Activated CD8-positive, alpha-beta T cell treated with anti-CD3 and anti-CD28 coated beads for 36 hours (primary cell): ENCODE measurements around the gene DGAT2. TPM values are rescaled to one million over a fixed set of nuclear protein-coding genes. Genes with fewer than 3 reads are reported as not detected.

Source experiments
- ATAC-seq: fragments of 200-7000 bp; cut with Tn5 transposase; one replicate; pipeline ENCODE4 v1.10.0; 2021; ENCODE audit warnings: mild to moderate bottlenecking, moderate library complexity
- CTCF ChIA-PET: fragments of 350-600 bp; sonication (Branson Sonifier 250); formaldehyde crosslinking; loops from one replicate; lab custom pipeline; 2021; ENCODE audit warnings: antibody characterized with exemption; lab: Charles Lee
- POLR2A ChIA-PET: fragments of 350-600 bp; sonication (Branson Sonifier 250); formaldehyde crosslinking; loops from one replicate; lab custom pipeline; 2021; ENCODE audit warnings: antibody characterized with exemption; lab: Charles Lee
- DNase-seq: peaks from one replicate; pipeline ENCODE4 v3.0.0-alpha.2; 2020
- H3K27ac Mint-ChIP-seq: one replicate; pipeline ENCODE4 v1.8.0; 2021; ENCODE audit warnings: mild to moderate bottlenecking, mixed read lengths
- H3K27me3 Mint-ChIP-seq: one replicate; pipeline ENCODE4 v1.8.0; 2021; ENCODE audit warnings: mixed read lengths
- H3K36me3 Mint-ChIP-seq: one replicate; pipeline ENCODE4 v1.8.0; 2021; ENCODE audit warnings: low read depth, mixed read lengths
- H3K4me1 Mint-ChIP-seq: one replicate; pipeline ENCODE4 v1.8.0; 2021; ENCODE audit warnings: low read depth, mixed read lengths
- H3K4me3 Mint-ChIP-seq: one replicate; pipeline ENCODE4 v1.8.0; 2021; ENCODE audit warnings: mild to moderate bottlenecking, moderate library complexity, mixed read lengths
- H3K9me3 Mint-ChIP-seq: one replicate; pipeline ENCODE4 v1.8.0; 2021; ENCODE audit warnings: mixed read lengths
- intact Hi-C: fragments of 100-400 bp; cut with micrococcal nuclease; formaldehyde crosslinking; loops from one replicate; pipeline ENCODE4 v1.10.0; 2022
- total RNA-seq, 2 experiments: library from RNA; stranded (reverse); gene quantifications; one replicate each; pipeline ENCODE4 v1.2.3, GENCODE V29; 2021
- TF ChIP-seq, protein P1 (sequence below): fragments of 200-600 bp; IDR thresholded peaks from one replicate; pipeline ENCODE4 v1.8.0; 2022; ENCODE audit warnings: antibody characterized with exemption, mild to moderate bottlenecking

DGAT2 gene
- total RNA-seq, 2 experiments from 2014 or later = 1.7 to 1.8 TPM

DNA sequence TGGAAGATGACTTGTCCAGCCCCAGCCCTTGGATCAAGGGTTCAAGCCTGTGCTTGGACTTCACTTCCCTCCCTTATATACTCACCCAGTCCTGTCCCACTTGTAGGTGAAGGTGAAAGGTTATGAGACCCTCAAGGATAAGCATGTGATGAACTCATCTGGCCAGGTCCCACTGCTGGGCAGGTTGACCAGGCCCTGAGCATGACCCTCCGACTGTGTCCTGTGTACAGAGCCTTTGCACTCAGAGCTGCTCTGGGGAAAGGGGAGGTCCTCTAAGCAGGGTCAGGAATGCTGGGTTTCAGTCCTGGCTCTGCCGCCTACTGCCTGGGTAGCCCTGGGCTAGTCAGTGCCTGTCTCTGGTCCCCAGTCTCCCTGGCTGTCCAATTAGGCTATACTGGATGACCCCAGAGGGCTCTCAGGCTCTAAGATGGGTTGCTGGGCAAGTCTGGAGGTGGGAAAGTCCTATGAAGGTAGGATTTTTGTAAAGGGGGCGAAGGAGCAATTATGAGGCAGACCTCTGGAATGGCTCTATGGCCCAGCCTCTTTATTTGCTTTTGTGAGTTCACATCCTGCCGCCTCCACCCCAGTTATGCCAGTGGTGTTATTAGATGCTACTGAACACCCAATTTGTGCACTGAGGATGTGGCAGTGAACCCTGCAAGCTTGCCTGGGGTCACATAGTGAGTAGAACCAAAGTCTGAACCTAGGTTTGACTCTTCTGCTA lies 14.1 kb downstream of the DGAT2 start:
- H3K9me3 Mint-ChIP-seq = no peaks in the 10 kb centered on the region
- no peaks in the 10 kb centered on the region for H3K36me3 Mint-ChIP-seq
- intact Hi-C loops = no loop called here
- no peak for DNase-seq
- no peaks in the 10 kb centered on the region for H3K27me3 Mint-ChIP-seq
- TF ChIP-seq, protein P1, sequence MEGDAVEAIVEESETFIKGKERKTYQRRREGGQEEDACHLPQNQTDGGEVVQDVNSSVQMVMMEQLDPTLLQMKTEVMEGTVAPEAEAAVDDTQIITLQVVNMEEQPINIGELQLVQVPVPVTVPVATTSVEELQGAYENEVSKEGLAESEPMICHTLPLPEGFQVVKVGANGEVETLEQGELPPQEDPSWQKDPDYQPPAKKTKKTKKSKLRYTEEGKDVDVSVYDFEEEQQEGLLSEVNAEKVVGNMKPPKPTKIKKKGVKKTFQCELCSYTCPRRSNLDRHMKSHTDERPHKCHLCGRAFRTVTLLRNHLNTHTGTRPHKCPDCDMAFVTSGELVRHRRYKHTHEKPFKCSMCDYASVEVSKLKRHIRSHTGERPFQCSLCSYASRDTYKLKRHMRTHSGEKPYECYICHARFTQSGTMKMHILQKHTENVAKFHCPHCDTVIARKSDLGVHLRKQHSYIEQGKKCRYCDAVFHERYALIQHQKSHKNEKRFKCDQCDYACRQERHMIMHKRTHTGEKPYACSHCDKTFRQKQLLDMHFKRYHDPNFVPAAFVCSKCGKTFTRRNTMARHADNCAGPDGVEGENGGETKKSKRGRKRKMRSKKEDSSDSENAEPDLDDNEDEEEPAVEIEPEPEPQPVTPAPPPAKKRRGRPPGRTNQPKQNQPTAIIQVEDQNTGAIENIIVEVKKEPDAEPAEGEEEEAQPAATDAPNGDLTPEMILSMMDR = no peak
- peaks cover 4% of the 10 kb centered on the region for H3K4me1 Mint-ChIP-seq
- POLR2A ChIA-PET = no interaction called here
- ATAC-seq = no peak
- no peak overlapping the region for H3K27ac Mint-ChIP-seq
- H3K4me3 Mint-ChIP-seq = no peak overlapping the region
- CTCF ChIA-PET = interaction anchor here (1.7 kb wide), 1 partner anchor 370 kb away, joined by 3 read pairs; no protein-coding TSS in a partner anchor

DNA sequence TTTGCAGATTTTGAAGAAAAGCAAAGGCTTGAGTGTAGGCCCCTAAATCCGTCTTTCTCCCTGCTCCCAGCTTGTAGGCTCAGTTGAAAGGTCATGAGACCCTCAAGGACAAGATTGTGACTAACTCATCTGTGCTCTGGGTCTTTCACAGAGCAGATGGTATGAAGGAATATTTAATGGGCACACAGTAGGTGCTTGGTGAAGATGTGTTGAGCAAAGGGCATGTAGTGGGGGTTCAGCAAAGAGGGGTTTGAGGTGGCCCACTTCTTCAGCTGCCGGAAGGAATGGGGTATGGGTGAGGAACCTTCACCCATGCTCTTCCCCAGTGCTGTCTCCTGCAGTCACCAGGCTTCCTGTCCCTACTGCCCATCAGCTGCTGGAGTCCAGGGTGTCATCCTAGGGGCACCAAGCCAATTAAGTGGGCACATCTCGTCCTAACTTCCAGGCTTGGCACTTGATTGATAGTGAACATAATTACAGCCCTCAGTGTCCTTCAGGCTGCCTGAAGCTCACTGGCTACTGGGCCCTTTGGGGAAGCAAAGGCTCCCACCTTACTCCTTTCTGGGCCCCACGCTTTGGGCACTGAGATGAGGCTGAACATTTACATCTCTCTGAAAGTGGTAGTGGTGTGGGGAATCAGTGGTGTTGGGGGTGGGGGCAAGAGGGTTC lies 15.0 kb downstream of the DGAT2 start:
- H3K36me3 Mint-ChIP-seq = no peaks in the 10 kb centered on the region
- TF ChIP-seq, protein P1 = no peak
- no peak overlapping the region for H3K27ac Mint-ChIP-seq
- CTCF ChIA-PET = interaction anchor here (1.3 to 1.7 kb wide), 2 partner anchors 78 to 369 kb away, joined by 3 read pairs; no protein-coding TSS in a partner anchor
- POLR2A ChIA-PET = no interaction called here
- no peaks in the 10 kb centered on the region for H3K27me3 Mint-ChIP-seq
- no peak overlapping the region for H3K4me3 Mint-ChIP-seq
- H3K9me3 Mint-ChIP-seq = no peaks in the 10 kb centered on the region
- intact Hi-C loops = no loop called here
- H3K4me1 Mint-ChIP-seq = no peaks in the 10 kb centered on the region
- DNase-seq = no peak
- no peak for ATAC-seq

DNA sequence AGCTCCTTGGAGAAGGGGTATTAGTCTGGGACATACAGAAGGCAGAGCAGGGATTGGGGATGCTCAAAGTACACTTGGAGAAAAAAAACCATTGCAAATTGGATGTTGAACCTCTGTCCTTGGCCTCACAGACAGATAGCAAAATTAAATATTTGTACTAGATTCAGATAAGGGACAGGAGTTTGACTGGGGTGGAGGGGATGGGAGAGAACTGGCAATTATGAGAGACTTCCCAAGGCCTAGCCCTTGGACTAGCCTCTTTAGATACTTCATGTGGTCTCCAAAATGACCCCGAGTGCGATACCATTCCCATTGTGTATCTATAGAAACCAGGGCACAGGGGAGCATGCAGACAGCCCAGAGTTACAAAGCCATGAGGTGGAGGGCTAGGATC lies 15.5 kb downstream of the DGAT2 start:
- H3K27ac Mint-ChIP-seq = no peak overlapping the region
- intact Hi-C loops = no loop called here
- no peak overlapping the region for H3K4me3 Mint-ChIP-seq

DNA sequence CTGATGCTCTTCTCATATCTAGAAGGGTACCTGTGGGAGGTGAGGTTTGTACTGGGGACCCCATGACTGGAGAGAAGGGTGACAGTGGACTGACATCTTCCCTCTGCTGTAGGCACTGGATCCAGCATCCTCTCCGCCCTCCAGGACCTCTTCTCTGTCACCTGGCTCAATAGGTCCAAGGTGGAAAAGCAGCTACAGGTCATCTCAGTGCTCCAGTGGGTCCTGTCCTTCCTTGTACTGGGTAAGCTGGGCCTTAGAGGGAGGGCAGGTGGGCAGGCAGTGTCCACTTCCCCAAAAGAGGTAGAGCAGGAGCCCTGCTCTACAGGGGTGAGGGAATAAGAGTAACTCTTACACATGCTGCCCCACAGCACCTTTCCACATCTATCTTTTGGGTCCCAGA lies 15.9 kb downstream of the DGAT2 start:
- Mint-ChIP-seq H3K36me3 (no peaks in the 10 kb centered on the region), H3K4me3 (no peak overlapping the region), H3K27ac (no peak overlapping the region), H3K9me3 (no peaks in the 10 kb centered on the region), H3K4me1 (no peaks in the 10 kb centered on the region), H3K27me3 (no peaks in the 10 kb centered on the region)
- ChIA-PET POLR2A (no interaction called here), CTCF (interaction anchor here (1.3 to 2.5 kb wide), 3 partner anchors 19 to 368 kb away, joined by 3 to 7 read pairs (median 3); no protein-coding TSS in a partner anchor)
- DNase-seq (no peak), ATAC-seq (no peak)
- intact Hi-C loops = no loop called here
- TF ChIP-seq, protein P1 = no peak

More for the DNA sequence above, 15.5 kb downstream of the DGAT2 start:
- Mint-ChIP-seq H3K9me3 (no peaks in the 10 kb centered on the region), H3K36me3 (no peaks in the 10 kb centered on the region), H3K27me3 (no peaks in the 10 kb centered on the region), H3K4me1 (no peaks in the 10 kb centered on the region)
- TF ChIP-seq, protein P1 = no peak
- CTCF ChIA-PET = interaction anchor here (1.3 to 1.7 kb wide), 2 partner anchors 78 to 368 kb away, joined by 3 read pairs; no protein-coding TSS in a partner anchor
- POLR2A ChIA-PET = no interaction called here
- ATAC-seq (no peak), DNase-seq (no peak)

DNA sequence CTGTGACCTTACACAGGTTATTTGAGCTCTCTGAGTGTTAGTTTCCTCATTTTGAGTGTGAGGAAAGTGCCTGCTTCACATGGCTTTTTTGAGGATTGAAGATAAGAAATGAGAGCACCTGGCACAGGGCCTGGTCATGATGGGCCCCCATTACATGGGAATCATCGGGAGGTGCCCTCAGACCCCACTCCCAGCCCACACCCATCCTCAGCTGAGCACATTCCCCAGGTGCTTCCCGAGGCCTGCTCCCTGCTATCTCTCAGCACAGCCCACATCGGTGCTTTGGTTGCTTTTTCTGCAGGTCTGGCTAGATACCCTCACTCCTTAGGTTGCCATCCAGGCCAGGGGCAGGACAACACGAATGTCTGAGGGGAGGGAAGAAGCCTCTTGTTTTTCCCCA lies 16.6 kb downstream of the DGAT2 start:
- Mint-ChIP-seq H3K27me3 (no peaks in the 10 kb centered on the region), H3K9me3 (no peaks in the 10 kb centered on the region), H3K4me3 (no peak overlapping the region), H3K27ac (no peak overlapping the region), H3K36me3 (no peaks in the 10 kb centered on the region), H3K4me1 (no peaks in the 10 kb centered on the region)
- intact Hi-C loops = no loop called here
- TF ChIP-seq, protein P1 = no peak
- POLR2A ChIA-PET = no interaction called here
- ATAC-seq (no peak), DNase-seq (no peak)
- CTCF ChIA-PET = interaction anchor here (2.5 kb wide), 1 partner anchor 18 kb away, joined by 7 read pairs; no protein-coding TSS in a partner anchor
